LNCaP clone FGC (cell line): ENCODE data around the gene ANKS3.
A peak's percentile ranks its signal among the peaks of the same experiment; 100 is the strongest.

Source experiments
- DNase-seq: peaks from one replicate; pipeline ENCODE4 v3.0.0-alpha.2; 2011; ENCODE audit warnings: low read depth
- H3K4me3 ChIP-seq: 2 replicates; pipeline ENCODE4 v1.5.1; 2011; ENCODE audit warnings: mild to moderate bottlenecking, low read depth, low read length, control low read depth
- CTCF ChIP-seq: IDR thresholded peaks from 2 replicates; pipeline ENCODE4 v1.5.1; 2012; ENCODE audit warnings: mild to moderate bottlenecking; ENCODE audit not compliant: control insufficient read depth, insufficient read depth; ENCODE audit errors: extremely low read depth

ANKS3 gene

GRCh38 chr16:4766875-4767628 is 33.0 kb upstream of the ANKS3 start, which contains the start of gene ZNF500:
ZNF500 (minus strand) TSS chr16:4767162; CDS start chr16:4765978, 1,184 bp downstream.
- peak within 1 kb of the TSS; percentile 99 for H3K4me3 ChIP-seq
- no peak for TF ChIP-seq CTCF
- DNase-seq = peak; percentile 92

- TF ChIP-seq CTCF = no peak
- peak overlapping the region; percentile 99 for H3K4me3 ChIP-seq
- DNase-seq = no peak
These were observed 31.7 kb upstream of the ANKS3 start for GRCh38 chr16:4765511-4766474.

- no peak for DNase-seq
- H3K4me3 ChIP-seq = no peak overlapping the region
- no peak for TF ChIP-seq CTCF
These were observed 29.7 kb upstream of the ANKS3 start for GRCh38 chr16:4763791-4764190.

GRCh38 chr16:4762205-4762604 is 28.1 kb upstream of the ANKS3 start:
- H3K4me3 ChIP-seq = no peak overlapping the region
- no peak for TF ChIP-seq CTCF
- DNase-seq = no peak

- no peak for TF ChIP-seq CTCF
- no peak for DNase-seq
- H3K4me3 ChIP-seq = no peak overlapping the region
These were observed 26.3 kb upstream of the ANKS3 start for GRCh38 chr16:4760221-4760910.

GRCh38 chr16:4755687-4756086 is 21.6 kb upstream of the ANKS3 start:
- DNase-seq = no peak
- TF ChIP-seq CTCF = no peak
- H3K4me3 ChIP-seq = no peak overlapping the region
